H4 (cell line): ENCODE measurements around the gene TYRO3. TPM values are rescaled to one million over a fixed set of nuclear protein-coding genes. Genes with fewer than 3 reads are reported as not detected.
"Not testable (repeated sequence)": the region's sequence is repeated elsewhere in the genome, so short reads cannot be mapped to it uniquely, and the experiment has no call there.

Experiments used
- DNase-seq: peaks from one replicate; pipeline ENCODE4 v3.0.0-alpha.2; 2015; ENCODE audit warnings: low spot score
- total RNA-seq: library from RNA; depleted of rRNA; stranded (reverse); fragments of >200 nt; shearing (Covaris generic); gene quantifications from 2 replicates; pipeline ENCODE4 v1.2.3, GENCODE V29; 2014

The TYRO3 gene
- total RNA-seq, 1 experiment from 2014 or later, result 8.4 TPM

- DNase-seq, result no peak
These were observed 15.1 kb downstream of the TYRO3 start for GRCh38 chr15:41574158-41574557.

GRCh38 chr15:41575282-41575681 is 16.3 kb downstream of the TYRO3 start:
- no peak for DNase-seq

GRCh38 chr15:41577863-41578735 is 19.1 kb downstream of the TYRO3 start:
- DNase-seq, result peak; percentile 50

DNA sequence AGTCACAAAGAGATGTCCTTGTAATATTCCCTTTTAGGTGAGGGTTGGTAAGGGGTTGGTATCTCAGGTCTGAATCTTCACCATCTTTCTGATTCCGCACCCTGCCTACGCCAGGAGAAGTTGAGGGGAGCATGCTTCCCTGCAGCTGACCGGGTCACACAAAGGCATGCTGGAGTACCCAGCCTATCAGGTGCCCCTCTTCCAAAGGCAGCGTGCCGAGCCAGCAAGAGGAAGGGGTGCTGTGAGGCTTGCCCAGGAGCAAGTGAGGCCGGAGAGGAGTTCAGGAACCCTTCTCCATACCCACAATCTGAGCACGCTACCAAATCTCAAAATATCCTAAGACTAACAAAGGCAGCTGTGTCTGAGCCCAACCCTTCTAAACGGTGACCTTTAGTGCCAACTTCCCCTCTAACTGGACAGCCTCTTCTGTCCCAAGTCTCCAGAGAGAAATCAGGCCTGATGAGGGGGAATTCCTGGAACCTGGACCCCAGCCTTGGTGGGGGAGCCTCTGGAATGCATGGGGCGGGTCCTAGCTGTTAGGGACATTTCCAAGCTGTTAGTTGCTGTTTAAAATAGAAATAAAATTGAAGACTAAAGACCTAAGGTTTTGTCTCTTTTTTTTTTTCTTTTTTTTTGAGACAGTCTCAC is 19.8 kb downstream of the TYRO3 start:
- DNase-seq, result no peak

DNA sequence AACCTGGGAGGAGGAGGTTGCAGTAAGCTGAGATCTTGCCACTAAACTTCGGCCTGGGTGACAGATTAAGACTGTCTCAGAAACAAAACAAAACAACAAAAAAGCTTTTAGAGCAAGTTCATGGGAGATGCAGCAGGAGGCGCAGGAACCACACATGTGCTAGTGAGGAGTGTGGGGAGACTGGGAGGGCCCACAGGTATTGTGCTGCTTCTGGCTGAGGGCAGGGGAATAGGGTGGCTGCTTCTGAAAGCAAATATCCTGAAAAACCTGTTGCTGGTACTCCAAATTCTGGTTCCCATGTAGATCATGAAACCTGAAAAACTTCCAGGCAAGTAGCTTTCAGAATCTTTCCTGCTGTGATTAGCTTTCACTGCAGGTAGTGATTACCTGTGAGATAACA is 22.1 kb downstream of the TYRO3 start:
- DNase-seq, result no peak

DNA sequence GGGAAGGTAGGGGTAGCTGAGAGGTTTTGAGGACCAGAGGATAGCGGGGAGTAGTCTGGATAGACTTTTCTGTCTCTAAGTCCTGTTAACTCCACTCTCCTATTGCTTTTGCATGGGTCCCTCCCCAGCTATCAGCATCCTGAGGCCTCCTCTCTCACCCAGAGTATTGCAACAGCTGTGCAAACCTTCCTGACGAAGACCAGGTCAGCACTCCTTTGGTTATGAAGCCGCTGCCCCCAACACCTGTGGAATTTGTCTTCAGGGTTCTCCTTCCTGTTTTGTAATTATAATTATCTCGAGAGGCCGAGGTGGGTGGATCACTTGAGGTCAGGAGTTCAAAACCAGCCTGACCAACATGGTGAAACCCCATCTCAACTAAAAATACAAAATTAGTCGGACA is 24.8 kb downstream of the TYRO3 start:
- no peak for DNase-seq

- no peak for DNase-seq
These were observed 25.7 kb downstream of the TYRO3 start for GRCh38 chr15:41584636-41585126.

- no peak for DNase-seq
These were observed 26.4 kb downstream of the TYRO3 start for GRCh38 chr15:41585127-41586047.

GRCh38 chr15:41586531-41587282 is 27.7 kb downstream of the TYRO3 start:
- not testable (repeated sequence) for DNase-seq

- DNase-seq, result not testable (repeated sequence)
These were observed 30.0 kb downstream of the TYRO3 start for GRCh38 chr15:41589018-41589417.

DNA sequence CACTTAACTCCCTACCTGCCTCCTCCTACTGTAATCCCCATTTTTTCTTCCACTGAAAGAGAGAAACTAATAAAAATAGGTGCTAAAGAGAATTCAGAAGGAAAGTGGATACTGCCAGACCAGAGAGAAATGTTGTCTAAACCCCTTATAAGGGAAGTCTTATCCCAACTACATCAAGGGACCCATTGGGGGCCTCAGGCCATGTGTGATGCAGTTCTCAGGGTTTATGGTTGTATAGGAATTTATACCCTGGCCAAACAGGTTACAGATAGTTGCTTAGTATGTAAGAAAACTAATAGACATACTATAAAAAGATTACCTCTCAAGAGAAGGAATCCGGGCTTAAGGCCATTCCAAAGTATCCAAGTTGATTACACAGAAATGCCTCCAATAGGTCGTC is 30.6 kb downstream of the TYRO3 start:
- not testable (repeated sequence) for DNase-seq

- not testable (repeated sequence) for DNase-seq
These were observed 32.2 kb downstream of the TYRO3 start for GRCh38 chr15:41591217-41591616.

DNA sequence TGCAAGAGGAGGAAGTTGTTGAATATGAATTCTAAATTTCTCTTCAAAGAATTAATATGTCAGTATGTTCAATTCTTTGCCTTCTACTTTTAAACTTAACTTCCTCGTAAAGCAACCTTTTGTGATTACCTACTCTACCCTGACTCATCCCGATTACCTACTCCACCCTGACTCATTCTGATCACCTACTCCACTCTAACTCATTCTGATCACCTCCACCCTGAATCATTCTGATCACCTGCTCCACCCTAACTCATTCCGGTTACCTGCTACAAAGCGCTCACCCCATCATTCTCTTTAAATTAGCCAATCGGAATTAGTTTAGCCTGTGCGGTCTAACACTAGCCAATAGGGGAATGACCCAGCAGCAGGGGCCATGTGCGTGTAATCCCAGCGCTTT is 33.7 kb downstream of the TYRO3 start:
- DNase-seq, result not testable (repeated sequence)

GRCh38 chr15:41594801-41595746 is 36.1 kb downstream of the TYRO3 start:
- DNase-seq, result no peak

- DNase-seq, result no peak
These were observed 38.0 kb downstream of the TYRO3 start for GRCh38 chr15:41596972-41597371.

GRCh38 chr15:41597787-41598186 is 38.8 kb downstream of the TYRO3 start:
- no peak for DNase-seq

GRCh38 chr15:41599061-41599460 is 40.0 kb downstream of the TYRO3 start:
- DNase-seq, result no peak

DNA sequence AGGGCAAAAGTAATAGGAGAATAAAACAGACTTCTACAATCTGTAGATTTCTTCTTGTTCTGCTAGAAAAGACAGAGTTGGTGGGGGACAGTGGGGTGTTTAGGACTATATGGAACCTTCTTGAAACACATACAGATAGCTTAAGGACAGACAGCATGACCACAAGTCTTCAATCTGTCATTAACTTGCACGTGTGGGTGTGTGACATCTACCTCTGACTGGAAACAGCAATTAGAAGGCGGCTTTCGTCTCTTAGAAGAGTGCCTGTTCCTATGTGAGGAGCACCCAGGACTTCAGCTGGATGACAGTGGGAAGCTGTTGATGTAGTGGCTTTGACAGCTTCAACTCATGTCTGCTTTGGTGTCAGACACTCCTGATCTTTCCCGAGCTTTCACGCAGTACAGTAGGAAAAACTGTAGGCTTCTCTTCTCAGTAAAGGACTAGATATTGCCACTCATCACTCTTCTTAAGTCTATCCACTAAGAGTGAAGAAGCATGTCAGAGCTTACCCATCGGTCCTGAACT is 44.5 kb downstream of the TYRO3 start:
- no peak for DNase-seq
